GM23248 (cell line): Measurements from ENCODE around the gene ABHD12. TPM values are rescaled to one million over a fixed set of nuclear protein-coding genes. Genes with fewer than 3 reads are reported as not detected.

Experiments used
- DNase-seq: peaks from one replicate; pipeline ENCODE4 v3.0.0-alpha.2; 2015
- H2AFZ ChIP-seq: fragments of 200-600 bp; sonication (generic); 2 replicates; pipeline ENCODE4 v1.6.1; 2016; ENCODE audit warnings: antibody characterized with exemption
- H3F3A ChIP-seq: fragments of 200-600 bp; sonication (generic); 2 replicates; pipeline ENCODE4 v1.6.1; 2016; ENCODE audit warnings: mild to moderate bottlenecking, antibody characterized with exemption, mixed run types; ENCODE audit not compliant: insufficient read depth
- H3K27ac ChIP-seq: fragments of 200-600 bp; sonication (generic); 2 replicates; pipeline ENCODE4 v1.5.1; 2016; ENCODE audit warnings: mild to moderate bottlenecking
- H3K27me3 ChIP-seq: fragments of 200-600 bp; sonication (generic); replicated peaks from 2 replicates; pipeline ENCODE4 v1.6.1; 2016; ENCODE audit warnings: mild to moderate bottlenecking; ENCODE audit not compliant: insufficient read depth
- H3K36me3 ChIP-seq: fragments of 200-600 bp; sonication (generic); 2 replicates; pipeline ENCODE4 v1.6.1; 2016; ENCODE audit warnings: low read depth, mild to moderate bottlenecking
- H3K4me1 ChIP-seq: fragments of 200-600 bp; sonication (generic); 2 replicates; pipeline ENCODE4 v1.6.1; 2016; ENCODE audit warnings: mild to moderate bottlenecking; ENCODE audit not compliant: insufficient read depth
- H3K4me2 ChIP-seq: fragments of 200-600 bp; sonication (generic); one replicate; pipeline ENCODE4 v1.6.1; 2016; ENCODE audit warnings: mild to moderate bottlenecking; ENCODE audit not compliant: unreplicated experiment
- H3K4me3 ChIP-seq: fragments of 200-600 bp; sonication (generic); 2 replicates; pipeline ENCODE4 v1.5.1; 2016; ENCODE audit warnings: mild to moderate bottlenecking
- H3K79me2 ChIP-seq: fragments of 200-600 bp; sonication (generic); 2 replicates; pipeline ENCODE4 v1.6.1; 2016; ENCODE audit warnings: mild to moderate bottlenecking; ENCODE audit not compliant: insufficient read depth
- H3K9ac ChIP-seq: fragments of 200-600 bp; sonication (generic); 2 replicates; pipeline ENCODE4 v1.6.1; 2016; ENCODE audit warnings: mild to moderate bottlenecking
- H3K9me2 ChIP-seq: fragments of 200-600 bp; sonication (generic); 2 replicates; pipeline ENCODE4 v1.6.1; 2016; ENCODE audit warnings: mixed run types, mild to moderate bottlenecking, moderate library complexity; ENCODE audit not compliant: insufficient read depth
- H3K9me3 ChIP-seq: fragments of 200-600 bp; sonication (generic); one replicate; pipeline ENCODE4 v1.6.1; 2017; ENCODE audit warnings: low read depth
- H4K20me1 ChIP-seq: fragments of 200-600 bp; sonication (generic); 2 replicates; pipeline ENCODE4 v1.6.0; 2016; ENCODE audit not compliant: insufficient read depth
- EZH2 ChIP-seq: fragments of 200-600 bp; sonication (generic); IDR thresholded peaks from 2 replicates; pipeline ENCODE4 v1.6.1; 2018; ENCODE audit warnings: antibody characterized with exemption, mild to moderate bottlenecking; ENCODE audit not compliant: insufficient read depth, poor library complexity, severe bottlenecking
- EZH2phosphoT487 ChIP-seq: fragments of 200-600 bp; sonication (generic); IDR thresholded peaks from 2 replicates; pipeline ENCODE4 v1.6.1; 2018; ENCODE audit warnings: antibody characterized with exemption, moderate library complexity, mild to moderate bottlenecking, low read depth; ENCODE audit not compliant: insufficient read depth
- WGBS, 2 experiments: methylation state at CpG; one replicate each; pipeline ENCODE4 v1.1.6; 2015 to 2017; ENCODE audit warnings: low lambda C conversion rate in 2 of 2, low coverage in 1 of 2; ENCODE audit errors: missing lambda C conversion rate in 2 of 2; 5-methylcytosine and 5-hydroxymethylcytosine counted together
- in situ Hi-C: fragments of 300-500 bp; cut with MboI; formaldehyde crosslinking; loops from 2 replicates; pipeline ENCODE4 v1.15.0; 2020
- polyA plus RNA-seq: library from polyadenylated mRNA; unstranded; fragments of >200 nt; fragmentation: Nextera tagmentation; extraction: Ambion mirVana; gene quantifications from 2 replicates; pipeline ENCODE4 v1.2.1, GENCODE V29; 2016
- total RNA-seq: library from RNA; depleted of rRNA; stranded (reverse); fragments of >200 nt; shearing (Covaris generic); gene quantifications from 2 replicates; pipeline ENCODE4 v1.2.3, GENCODE V29; 2014

ABHD12 gene
- total and polyA plus RNA-seq, 2 experiments from 2014 or later = 50.6 to 82.1 TPM

GRCh38 chr20:25278636-25279361 is 111.8 kb downstream of the ABHD12 start:
- H2AFZ ChIP-seq = no peak overlapping the region
- peaks cover 10% of the 10 kb centered on the region; the same call in 1 of the 2 replicates for H3K79me2 ChIP-seq
- TF ChIP-seq EZH2phosphoT487 (no peak), EZH2 (no peak)
- no peak overlapping the region for H3K4me3 ChIP-seq
- H3K4me2 ChIP-seq = no peak overlapping the region
- H3K9ac ChIP-seq = no peak overlapping the region
- H3K27me3 ChIP-seq = no peaks in the 10 kb centered on the region
- H3K4me1 ChIP-seq = no peaks in the 10 kb centered on the region
- in situ Hi-C loops = no loop called here
- H3K27ac ChIP-seq = no peak overlapping the region
- 86 to 87% methylated on average over 24 to 26 of the region's 26 CpGs for WGBS, 2 experiments
- H3K9me2 ChIP-seq = no peaks in the 10 kb centered on the region
- no peaks in the 10 kb centered on the region for H4K20me1 ChIP-seq
- peaks cover 9% of the 10 kb centered on the region; the same call in 1 of the 2 replicates for H3K36me3 ChIP-seq
- H3K9me3 ChIP-seq = no peaks in the 10 kb centered on the region
- no peak for DNase-seq
- no peaks in the 10 kb centered on the region for H3F3A ChIP-seq

DNA sequence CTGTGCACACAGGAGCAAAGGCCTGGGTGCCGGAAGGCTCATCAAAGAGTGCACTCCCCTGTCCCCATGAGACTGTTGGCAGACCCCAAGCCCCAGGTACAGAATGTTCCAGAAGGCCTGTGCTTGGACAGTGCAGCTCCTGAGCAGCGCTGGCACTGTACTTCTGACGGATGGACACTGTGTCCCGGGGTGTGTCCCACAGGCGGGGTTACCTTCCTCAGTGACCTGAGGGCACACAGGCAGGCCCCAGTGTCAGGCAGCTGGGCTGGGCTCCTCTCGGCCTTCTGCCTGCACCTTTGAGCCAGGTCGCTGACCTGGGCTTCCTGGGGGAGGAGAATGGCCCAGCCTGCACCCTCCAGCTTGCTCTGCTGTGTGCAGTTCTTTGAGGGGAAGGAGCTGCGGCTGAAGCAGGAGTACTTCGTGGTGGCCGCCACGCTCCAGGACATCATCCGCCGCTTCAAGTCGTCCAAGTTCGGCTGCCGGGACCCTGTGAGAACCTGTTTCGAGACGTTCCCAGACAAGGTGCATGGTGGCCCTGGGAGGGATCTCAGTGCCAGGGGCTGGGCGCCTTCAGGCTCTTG is 112.6 kb downstream of the ABHD12 start:
- in situ Hi-C loops = no loop called here
- peaks cover 10% of the 10 kb centered on the region; the same call in 1 of the 2 replicates for H3K79me2 ChIP-seq

GRCh38 chr20:25277051-25277801 is 113.4 kb downstream of the ABHD12 start:
- TF ChIP-seq EZH2phosphoT487 = no peak
- no peaks in the 10 kb centered on the region for H3K9me3 ChIP-seq
- H3K27me3 ChIP-seq = no peaks in the 10 kb centered on the region
- H3K79me2 ChIP-seq = peaks cover 10% of the 10 kb centered on the region; the same call in 1 of the 2 replicates
- no peak overlapping the region for H3K4me2 ChIP-seq
- H4K20me1 ChIP-seq = no peaks in the 10 kb centered on the region
- H3K4me1 ChIP-seq = no peaks in the 10 kb centered on the region
- H3F3A ChIP-seq = no peaks in the 10 kb centered on the region
- 93 to 95% methylated on average over 23 to 24 of the region's 24 CpGs for WGBS, 2 experiments
- H3K9me2 ChIP-seq = no peaks in the 10 kb centered on the region
- no peak overlapping the region for H3K4me3 ChIP-seq
- peaks cover 9% of the 10 kb centered on the region; the same call in 1 of the 2 replicates for H3K36me3 ChIP-seq
- in situ Hi-C loops = no loop called here
- no peak overlapping the region for H3K27ac ChIP-seq
- no peak for DNase-seq
- no peak overlapping the region for H2AFZ ChIP-seq
- no peak overlapping the region for H3K9ac ChIP-seq

More for the DNA sequence above, 112.6 kb downstream of the ABHD12 start:
- no peak overlapping the region for H3K9ac ChIP-seq
- H4K20me1 ChIP-seq = no peaks in the 10 kb centered on the region
- H3K9me2 ChIP-seq = no peaks in the 10 kb centered on the region
- TF ChIP-seq EZH2 (no peak), EZH2phosphoT487 (no peak)
- H3K9me3 ChIP-seq = no peaks in the 10 kb centered on the region
- peaks cover 9% of the 10 kb centered on the region; the same call in 1 of the 2 replicates for H3K36me3 ChIP-seq
- H3K27me3 ChIP-seq = no peaks in the 10 kb centered on the region
- no peaks in the 10 kb centered on the region for H3K4me1 ChIP-seq
- no peak for DNase-seq
- H2AFZ ChIP-seq = no peak overlapping the region
- 92 to 94% methylated on average over 19 of the region's 19 CpGs for WGBS, 2 experiments
- no peak overlapping the region for H3K27ac ChIP-seq
- no peak overlapping the region for H3K4me3 ChIP-seq
- no peaks in the 10 kb centered on the region for H3F3A ChIP-seq
- H3K4me2 ChIP-seq = no peak overlapping the region

DNA sequence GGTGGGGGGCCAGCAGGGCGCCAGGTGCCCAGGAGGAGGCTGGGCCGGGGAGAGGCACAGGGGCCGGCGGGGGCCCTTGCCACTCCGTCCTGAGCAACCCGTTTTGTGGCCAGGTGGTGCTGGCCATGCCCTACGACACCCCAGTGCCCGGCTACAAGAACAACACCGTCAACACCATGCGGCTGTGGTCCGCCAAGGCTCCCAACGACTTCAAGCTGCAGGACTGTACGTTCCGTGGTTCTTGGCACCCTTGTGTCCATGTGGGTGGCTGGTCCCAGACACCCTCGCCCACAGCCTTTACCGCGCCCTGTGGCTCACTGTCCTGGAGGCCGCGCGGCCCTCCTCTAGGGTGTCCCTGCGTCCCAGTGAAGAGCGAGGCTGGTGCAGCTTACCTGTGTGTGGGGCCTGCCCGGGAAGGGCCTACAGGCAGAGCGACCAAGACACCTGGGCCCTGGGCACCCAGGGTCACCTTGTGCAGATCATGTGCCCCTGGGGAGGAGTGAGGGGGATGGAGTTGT is 114.0 kb downstream of the ABHD12 start:
- TF ChIP-seq EZH2 = no peak
- TF ChIP-seq EZH2phosphoT487 = no peak
- H3K79me2 ChIP-seq = peaks cover 10% of the 10 kb centered on the region; the same call in 1 of the 2 replicates
- no peaks in the 10 kb centered on the region for H3K9me3 ChIP-seq
- 90 to 91% methylated on average over 21 to 24 of the region's 24 CpGs for WGBS, 2 experiments
- no peak overlapping the region for H3K4me2 ChIP-seq
- H3F3A ChIP-seq = no peaks in the 10 kb centered on the region
- H3K9ac ChIP-seq = no peak overlapping the region
- no peak for DNase-seq
- no peak overlapping the region for H3K4me3 ChIP-seq
- H3K27me3 ChIP-seq = no peaks in the 10 kb centered on the region
- H3K36me3 ChIP-seq = peaks cover 9% of the 10 kb centered on the region; the same call in 1 of the 2 replicates
- H3K9me2 ChIP-seq = no peaks in the 10 kb centered on the region
- in situ Hi-C loops = no loop called here
- H3K4me1 ChIP-seq = no peaks in the 10 kb centered on the region
- H4K20me1 ChIP-seq = no peaks in the 10 kb centered on the region
- no peak overlapping the region for H2AFZ ChIP-seq
- no peak overlapping the region for H3K27ac ChIP-seq
